GM12878 (cell line): ENCODE results near the gene MYOC. TPM values are rescaled to one million over a fixed set of nuclear protein-coding genes. Genes with fewer than 3 reads are reported as not detected.
"Not testable (repeated sequence)": the region's sequence is repeated elsewhere in the genome, so short reads cannot be mapped to it uniquely, and the experiment has no call there.

Source experiments
- ATAC-seq: fragments of 200-7000 bp; cut with Tn5 transposase; 3 replicates; pipeline ENCODE4 v1.9.1; 2020; ENCODE audit warnings: mild to moderate bottlenecking, moderate library complexity
- BruUV-seq: library from RNA; stranded (reverse); fragments of 400-500 nt; replicated peaks from 2 replicates; lab custom pipeline; 2021; lab: Mats Ljungman, UMichigan
- CTCF ChIA-PET: fragments of 300-600 bp; sonication (Branson Sonifier 250); formaldehyde crosslinking; extraction: SDS; loops from one replicate; lab custom pipeline; 2021; ENCODE audit warnings: inconsistent platforms; lab: Yijun Ruan, JAX
- POLR2A ChIA-PET: fragments of 350-600 bp; formaldehyde crosslinking; extraction: SDS; loops from one replicate; lab custom pipeline; 2021; ENCODE audit warnings: inconsistent platforms; lab: Charles Lee
- RAD21 ChIA-PET: fragments of 300-600 bp; sonication (Branson Sonifier 250); formaldehyde crosslinking; loops from one replicate; lab custom pipeline; 2023; ENCODE audit warnings: antibody characterized with exemption; ENCODE audit not compliant: unreplicated experiment; lab: Charles Lee
- SMC1A ChIA-PET: fragments of 300-600 bp; sonication (Branson Sonifier 250); formaldehyde crosslinking; loops from one replicate; lab custom pipeline; 2023; ENCODE audit not compliant: unreplicated experiment, uncharacterized antibody; lab: Charles Lee
- DNase-seq: peaks from one replicate; pipeline ENCODE4 v3.0.0-alpha.2; 2011; ENCODE audit warnings: low read depth, low spot score
- FAIRE-seq: peaks from 3 replicates; lab custom pipeline; 2011; peaks lifted over from hg19 to GRCh38; lab: Jason Lieb, UNC
- H2AFZ ChIP-seq: 2 replicates; pipeline ENCODE4 v1.6.0; 2011; ENCODE audit warnings: low read depth, low read length, control low read depth; ENCODE audit not compliant: control insufficient read depth
- H3K27ac ChIP-seq: 2 replicates; pipeline ENCODE4 v1.5.1; 2011; ENCODE audit warnings: control low read depth; ENCODE audit not compliant: control insufficient read depth, insufficient read depth
- H3K27me3 ChIP-seq, 2 experiments: replicated peaks in 1 of 2; 2 replicates each; pipeline versions ENCODE4 v1.6.0 to v1.6.1; 2011; ENCODE audit warnings: low read length in 1 of 2; ENCODE audit not compliant: control insufficient read depth in 2 of 2, insufficient read depth in 2 of 2
- H3K36me3 ChIP-seq, 2 experiments: 2 replicates each; pipeline ENCODE4 v1.5.1; 2011; ENCODE audit warnings: low read length in 1 of 2; ENCODE audit not compliant: control insufficient read depth in 2 of 2, insufficient read depth in 2 of 2
- H3K4me1 ChIP-seq: 2 replicates; pipeline ENCODE4 v1.6.1; 2011; ENCODE audit warnings: mild to moderate bottlenecking, low read length, moderate library complexity, mixed read lengths; ENCODE audit not compliant: control insufficient read depth, insufficient read depth
- H3K4me2 ChIP-seq: 2 replicates; pipeline ENCODE4 v1.6.0; 2011; ENCODE audit warnings: control low read depth; ENCODE audit not compliant: control insufficient read depth, insufficient read depth
- H3K4me3 ChIP-seq: fragments of 200-600 bp; sonication (generic); 2 replicates; pipeline ENCODE4 v1.5.1; 2016
- H3K79me2 ChIP-seq: 2 replicates; pipeline ENCODE4 v1.6.0; 2011; ENCODE audit warnings: low read length; ENCODE audit not compliant: control insufficient read depth, insufficient read depth
- H3K9ac ChIP-seq: 2 replicates; pipeline ENCODE4 v1.8.0; 2011; ENCODE audit warnings: low read length, control low read depth, mixed read lengths; ENCODE audit not compliant: control insufficient read depth, insufficient read depth
- H3K9me3 ChIP-seq: replicated peaks from 3 replicates; pipeline ENCODE4 v1.5.1; 2011; ENCODE audit warnings: mild to moderate bottlenecking, low read length; ENCODE audit not compliant: control insufficient read depth, insufficient read depth
- H4K20me1 ChIP-seq: 2 replicates; pipeline ENCODE4 v1.6.0; 2011; ENCODE audit not compliant: control insufficient read depth, insufficient read depth
- RAD51 ChIP-seq: fragments of 450-650 bp; IDR thresholded peaks from 2 replicates; pipeline ENCODE4 v1.6.1; 2016; ENCODE audit warnings: moderate library complexity, mild to moderate bottlenecking, inconsistent platforms
- WGBS: methylation state at CpG from one replicate; pipeline ENCODE4 v1.1.6; 2016; ENCODE audit warnings: low lambda C conversion rate; ENCODE audit not compliant: insufficient replicate concordance, insufficient coverage; ENCODE audit errors: missing lambda C conversion rate; 5-methylcytosine and 5-hydroxymethylcytosine counted together
- in situ Hi-C: fragments of 300-500 bp; cut with MboI; formaldehyde crosslinking; loops from 9 replicates; pipeline ENCODE4 v1.14.3; 2018; ENCODE audit warnings: mixed read lengths
- intact Hi-C: fragments of 100-400 bp; cut with micrococcal nuclease; formaldehyde crosslinking; loops from one replicate; pipeline ENCODE4 v1.14.2; 2022; ENCODE audit not compliant: unreplicated experiment
- polyA plus RNA-seq, 11 experiments: library from polyadenylated mRNA; depleted of rRNA in 4 of 11; unstranded in 6 of 11; stranded (reverse) in 5 of 11; fragments of >200 nt; fragmentation: Nextera tagmentation in 4 of 11; fragmentation: Illumina TruSeq in 1 of 11; extraction: Ambion mirVana in 4 of 11; extraction: Trizol in 1 of 11; gene quantifications; 1 replicate in 1 of 11; 2 replicates in 10 of 11; pipeline versions ENCODE4 v1.2.1 to v1.2.3, GENCODE V29; 2011 to 2016; ENCODE audit warnings: inconsistent platforms in 2 of 11, missing spikeins in 2 of 11, low read depth in 1 of 11
- total RNA-seq, 4 experiments: library from RNA; depleted of rRNA in 3 of 4; stranded (reverse); fragments of >200 nt in 3 of 4; fragmentation: Illumina TruSeq in 1 of 4; extraction: Trizol in 1 of 4; gene quantifications; 2 replicates each; pipeline versions ENCODE4 v1.2.1 to v1.2.3, GENCODE V29; 2013 to 2021
- TF ChIP-seq, protein P1 (sequence below): fragments of 450-650 bp; IDR thresholded peaks from 2 replicates; pipeline ENCODE4 v1.6.1; 2017; ENCODE audit warnings: mild to moderate bottlenecking, moderate library complexity
- TF ChIP-seq, protein P2 (sequence below): fragments of 450-650 bp; IDR thresholded peaks from 2 replicates; pipeline ENCODE4 v1.6.1; 2017; ENCODE audit warnings: mild to moderate bottlenecking, moderate library complexity

The MYOC gene
- total and polyA plus RNA-seq, 10 of the 15 experiments (the other 5 are each of a cell fraction or from before 2014, with no cell fraction given): not detected

DNA sequence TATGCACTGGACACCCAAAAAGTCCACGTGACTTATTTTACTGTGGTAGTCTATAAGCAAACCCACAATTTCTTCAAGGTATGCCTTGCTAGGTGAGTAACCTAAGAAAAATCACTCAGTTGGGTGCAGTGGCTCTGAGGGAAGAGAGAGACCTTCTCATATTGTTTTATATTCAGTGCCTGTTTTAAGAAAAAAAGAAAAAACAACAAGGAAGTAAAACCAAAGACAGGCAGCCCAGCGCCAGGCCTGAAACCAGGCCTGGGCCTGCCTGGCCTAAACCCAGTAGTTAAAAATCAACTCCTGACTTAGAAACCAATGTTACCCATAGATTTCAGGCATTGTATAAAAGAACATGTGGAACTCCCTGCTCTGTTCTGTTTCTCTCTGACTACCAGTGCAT lies 52.2 kb downstream of the MYOC start:
- H3K79me2 ChIP-seq, H3K4me3 ChIP-seq, BruUV-seq, DNase-seq, H3K27me3 ChIP-seq, H3K4me1 ChIP-seq, H4K20me1 ChIP-seq, H3K36me3 ChIP-seq, H3K9ac ChIP-seq, FAIRE-seq, H3K9me3 ChIP-seq, in situ Hi-C loops, H3K27ac ChIP-seq, H2AFZ ChIP-seq, H3K4me2 ChIP-seq: not testable (repeated sequence)
- TF ChIP-seq RAD51: peak; percentile 42; the same call in 1 of the 2 replicates
- TF ChIP-seq, protein P1, sequence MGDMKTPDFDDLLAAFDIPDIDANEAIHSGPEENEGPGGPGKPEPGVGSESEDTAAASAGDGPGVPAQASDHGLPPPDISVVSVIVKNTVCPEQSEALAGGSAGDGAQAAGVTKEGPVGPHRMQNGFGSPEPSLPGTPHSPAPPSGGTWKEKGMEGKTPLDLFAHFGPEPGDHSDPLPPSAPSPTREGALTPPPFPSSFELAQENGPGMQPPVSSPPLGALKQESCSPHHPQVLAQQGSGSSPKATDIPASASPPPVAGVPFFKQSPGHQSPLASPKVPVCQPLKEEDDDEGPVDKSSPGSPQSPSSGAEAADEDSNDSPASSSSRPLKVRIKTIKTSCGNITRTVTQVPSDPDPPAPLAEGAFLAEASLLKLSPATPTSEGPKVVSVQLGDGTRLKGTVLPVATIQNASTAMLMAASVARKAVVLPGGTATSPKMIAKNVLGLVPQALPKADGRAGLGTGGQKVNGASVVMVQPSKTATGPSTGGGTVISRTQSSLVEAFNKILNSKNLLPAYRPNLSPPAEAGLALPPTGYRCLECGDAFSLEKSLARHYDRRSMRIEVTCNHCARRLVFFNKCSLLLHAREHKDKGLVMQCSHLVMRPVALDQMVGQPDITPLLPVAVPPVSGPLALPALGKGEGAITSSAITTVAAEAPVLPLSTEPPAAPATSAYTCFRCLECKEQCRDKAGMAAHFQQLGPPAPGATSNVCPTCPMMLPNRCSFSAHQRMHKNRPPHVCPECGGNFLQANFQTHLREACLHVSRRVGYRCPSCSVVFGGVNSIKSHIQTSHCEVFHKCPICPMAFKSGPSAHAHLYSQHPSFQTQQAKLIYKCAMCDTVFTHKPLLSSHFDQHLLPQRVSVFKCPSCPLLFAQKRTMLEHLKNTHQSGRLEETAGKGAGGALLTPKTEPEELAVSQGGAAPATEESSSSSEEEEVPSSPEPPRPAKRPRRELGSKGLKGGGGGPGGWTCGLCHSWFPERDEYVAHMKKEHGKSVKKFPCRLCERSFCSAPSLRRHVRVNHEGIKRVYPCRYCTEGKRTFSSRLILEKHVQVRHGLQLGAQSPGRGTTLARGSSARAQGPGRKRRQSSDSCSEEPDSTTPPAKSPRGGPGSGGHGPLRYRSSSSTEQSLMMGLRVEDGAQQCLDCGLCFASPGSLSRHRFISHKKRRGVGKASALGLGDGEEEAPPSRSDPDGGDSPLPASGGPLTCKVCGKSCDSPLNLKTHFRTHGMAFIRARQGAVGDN: peak; percentile 96
- TF ChIP-seq, protein P2, sequence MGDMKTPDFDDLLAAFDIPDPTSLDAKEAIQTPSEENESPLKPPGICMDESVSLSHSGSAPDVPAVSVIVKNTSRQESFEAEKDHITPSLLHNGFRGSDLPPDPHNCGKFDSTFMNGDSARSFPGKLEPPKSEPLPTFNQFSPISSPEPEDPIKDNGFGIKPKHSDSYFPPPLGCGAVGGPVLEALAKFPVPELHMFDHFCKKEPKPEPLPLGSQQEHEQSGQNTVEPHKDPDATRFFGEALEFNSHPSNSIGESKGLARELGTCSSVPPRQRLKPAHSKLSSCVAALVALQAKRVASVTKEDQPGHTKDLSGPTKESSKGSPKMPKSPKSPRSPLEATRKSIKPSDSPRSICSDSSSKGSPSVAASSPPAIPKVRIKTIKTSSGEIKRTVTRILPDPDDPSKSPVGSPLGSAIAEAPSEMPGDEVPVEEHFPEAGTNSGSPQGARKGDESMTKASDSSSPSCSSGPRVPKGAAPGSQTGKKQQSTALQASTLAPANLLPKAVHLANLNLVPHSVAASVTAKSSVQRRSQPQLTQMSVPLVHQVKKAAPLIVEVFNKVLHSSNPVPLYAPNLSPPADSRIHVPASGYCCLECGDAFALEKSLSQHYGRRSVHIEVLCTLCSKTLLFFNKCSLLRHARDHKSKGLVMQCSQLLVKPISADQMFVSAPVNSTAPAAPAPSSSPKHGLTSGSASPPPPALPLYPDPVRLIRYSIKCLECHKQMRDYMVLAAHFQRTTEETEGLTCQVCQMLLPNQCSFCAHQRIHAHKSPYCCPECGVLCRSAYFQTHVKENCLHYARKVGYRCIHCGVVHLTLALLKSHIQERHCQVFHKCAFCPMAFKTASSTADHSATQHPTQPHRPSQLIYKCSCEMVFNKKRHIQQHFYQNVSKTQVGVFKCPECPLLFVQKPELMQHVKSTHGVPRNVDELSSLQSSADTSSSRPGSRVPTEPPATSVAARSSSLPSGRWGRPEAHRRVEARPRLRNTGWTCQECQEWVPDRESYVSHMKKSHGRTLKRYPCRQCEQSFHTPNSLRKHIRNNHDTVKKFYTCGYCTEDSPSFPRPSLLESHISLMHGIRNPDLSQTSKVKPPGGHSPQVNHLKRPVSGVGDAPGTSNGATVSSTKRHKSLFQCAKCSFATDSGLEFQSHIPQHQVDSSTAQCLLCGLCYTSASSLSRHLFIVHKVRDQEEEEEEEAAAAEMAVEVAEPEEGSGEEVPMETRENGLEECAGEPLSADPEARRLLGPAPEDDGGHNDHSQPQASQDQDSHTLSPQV: peak; percentile 7; the same call in 1 of the 2 replicates
- ChIA-PET CTCF (interaction anchor here (1.9 kb wide), 1 partner anchor 44 kb away, joined by 5 read pairs; no protein-coding TSS in a partner anchor), SMC1A (interaction anchor here (1.5 kb wide), 1 partner anchor 9 kb away, joined by 5 read pairs; no protein-coding TSS in a partner anchor), POLR2A (interaction anchor here (0.7 kb wide), 1 partner anchor 61 kb away, joined by 3 read pairs; no protein-coding TSS in a partner anchor), RAD21 (interaction anchor here (0.7 to 0.8 kb wide), 2 partner anchors 14 to 25 kb away, joined by 3 read pairs; no protein-coding TSS in a partner anchor)
- WGBS: 88% methylated on average over 2 of the region's 2 CpGs
- peak; percentile 60 for ATAC-seq
- intact Hi-C loops: loop anchor here (10.0 kb wide), 1 partner anchor 754 kb away; no protein-coding TSS in a partner anchor
